ENCODE measurements around the gene INPP5A.
A peak's percentile ranks its signal among the peaks of the same experiment; 100 is the strongest.

Gene INPP5A

GRCh38 chr10:132539431-132539839 is 1.8 kb downstream of the INPP5A start:
- Histone ChIP-seq H4K20me1 (ENCODE audit: control insufficient read depth, insufficient read depth, low read depth, low read length) (no peaks in the 10 kb centered on the region), H3K36me3 (ENCODE audit: control insufficient read depth, low read length) (no peaks in the 10 kb centered on the region), H3K79me2 (ENCODE audit: control insufficient read depth, low read length) (peaks cover 19% of the 10 kb centered on the region), H3K9me3 (ENCODE audit: control insufficient read depth, insufficient read depth, low read length) (no peaks in the 10 kb centered on the region), H3K9me2 (replicated peaks; ENCODE audit: control insufficient read depth, low read length) (no peaks in the 10 kb centered on the region), H3F3A (ENCODE audit: control insufficient read depth, insufficient read depth) (no peaks in the 10 kb centered on the region), H3K4me2 (ENCODE audit: low read length) (peak overlapping the region; percentile 56), H3K27ac (ENCODE audit: low read depth, low read length) (no peak overlapping the region), H3K4me1 (ENCODE audit: control insufficient read depth, low read length) (peaks cover 33% of the 10 kb centered on the region), H3K27me3 (ENCODE audit: control insufficient read depth, low read length) (no peaks in the 10 kb centered on the region), H3K4me3 (ENCODE audit: low read length) (peak overlapping the region; percentile 59)
- TF ChIP-seq CTCF (IDR thresholded peaks at IDR 0.05; ENCODE audit: low read depth, low read length, poor library complexity, severe bottlenecking) (no peak), EZH2phosphoT487 (IDR thresholded peaks at IDR 0.05; ENCODE audit: borderline replicate concordance, low read length) (no peak)

GRCh38 chr10:132539894-132540293 is 2.3 kb downstream of the INPP5A start:
- peaks cover 38% of the 10 kb centered on the region for H3K4me1 ChIP-seq (ENCODE audit: control insufficient read depth, low read length)
- TF ChIP-seq CTCF (IDR thresholded peaks at IDR 0.05; ENCODE audit: low read depth, low read length, poor library complexity, severe bottlenecking) = no peak
- H3K4me2 ChIP-seq (ENCODE audit: low read length) = peak overlapping the region; percentile 56
- H3K27me3 ChIP-seq (ENCODE audit: control insufficient read depth, low read length) = no peaks in the 10 kb centered on the region
- H3K79me2 ChIP-seq (ENCODE audit: control insufficient read depth, low read length) = peaks cover 21% of the 10 kb centered on the region
- no peaks in the 10 kb centered on the region for H3K9me3 ChIP-seq (ENCODE audit: control insufficient read depth, insufficient read depth, low read length)
- no peak overlapping the region for H3K27ac ChIP-seq (ENCODE audit: low read depth, low read length)
- no peaks in the 10 kb centered on the region for H4K20me1 ChIP-seq (ENCODE audit: control insufficient read depth, insufficient read depth, low read depth, low read length)
- H3F3A ChIP-seq (ENCODE audit: control insufficient read depth, insufficient read depth) = no peaks in the 10 kb centered on the region
- H3K9me2 ChIP-seq (replicated peaks; ENCODE audit: control insufficient read depth, low read length) = no peaks in the 10 kb centered on the region
- H3K36me3 ChIP-seq (ENCODE audit: control insufficient read depth, low read length) = no peaks in the 10 kb centered on the region
- H3K4me3 ChIP-seq (ENCODE audit: low read length) = 0 out of 2 replicates have a peak overlapping the region, but pooled peaks have one; percentile 59

- Histone ChIP-seq H3K9me3 (ENCODE audit: control insufficient read depth, insufficient read depth, low read length) (no peaks in the 10 kb centered on the region), H3K27ac (ENCODE audit: low read depth, low read length) (no peak overlapping the region), H3K27me3 (ENCODE audit: control insufficient read depth, low read length) (no peaks in the 10 kb centered on the region), H3K4me3 (ENCODE audit: low read length) (no peak overlapping the region), H3K36me3 (ENCODE audit: control insufficient read depth, low read length) (no peaks in the 10 kb centered on the region), H3K4me2 (ENCODE audit: low read length) (peak overlapping the region; percentile 56), H3F3A (ENCODE audit: control insufficient read depth, insufficient read depth) (no peaks in the 10 kb centered on the region), H3K79me2 (ENCODE audit: control insufficient read depth, low read length) (peaks cover 27% of the 10 kb centered on the region), H4K20me1 (ENCODE audit: control insufficient read depth, insufficient read depth, low read depth, low read length) (no peaks in the 10 kb centered on the region), H3K9me2 (replicated peaks; ENCODE audit: control insufficient read depth, low read length) (no peaks in the 10 kb centered on the region), H3K4me1 (ENCODE audit: control insufficient read depth, low read length) (peaks cover 41% of the 10 kb centered on the region)
- TF ChIP-seq EZH2phosphoT487 (IDR thresholded peaks at IDR 0.05; ENCODE audit: borderline replicate concordance, low read length) (no peak), CTCF (IDR thresholded peaks at IDR 0.05; ENCODE audit: low read depth, low read length, poor library complexity, severe bottlenecking) (no peak)
These were observed 2.9 kb downstream of the INPP5A start for GRCh38 chr10:132540456-132540855.

- Histone ChIP-seq H3K9me3 (ENCODE audit: control insufficient read depth, insufficient read depth, low read length) (no peaks in the 10 kb centered on the region), H3K27me3 (ENCODE audit: control insufficient read depth, low read length) (no peaks in the 10 kb centered on the region), H3K4me1 (ENCODE audit: control insufficient read depth, low read length) (peaks cover 40% of the 10 kb centered on the region), H3F3A (ENCODE audit: control insufficient read depth, insufficient read depth) (no peaks in the 10 kb centered on the region), H4K20me1 (ENCODE audit: control insufficient read depth, insufficient read depth, low read depth, low read length) (no peaks in the 10 kb centered on the region), H3K9me2 (replicated peaks; ENCODE audit: control insufficient read depth, low read length) (no peaks in the 10 kb centered on the region), H3K79me2 (ENCODE audit: control insufficient read depth, low read length) (peaks cover 34% of the 10 kb centered on the region), H3K4me3 (ENCODE audit: low read length) (no peak overlapping the region), H3K4me2 (ENCODE audit: low read length) (no peak overlapping the region), H3K36me3 (ENCODE audit: control insufficient read depth, low read length) (no peaks in the 10 kb centered on the region), H3K27ac (ENCODE audit: low read depth, low read length) (no peak overlapping the region)
- TF ChIP-seq EZH2phosphoT487 (IDR thresholded peaks at IDR 0.05; ENCODE audit: borderline replicate concordance, low read length) = no peak
These were observed 3.5 kb downstream of the INPP5A start for GRCh38 chr10:132541129-132541528.

Measured in DOHH2 (cell line).